VCaP (cell line): ENCODE results near the gene C10orf90.

ENCODE experiments used
- H3K27ac ChIP-seq: fragments of 450-650 bp; 2 replicates; pipeline ENCODE4 v1.5.1; 2017
- TF ChIP-seq, protein P1 (sequence below): fragments of 450-650 bp; conservative IDR thresholded peaks from 2 replicates; pipeline ENCODE4 v1.5.1; 2017; ENCODE audit warnings: mild to moderate bottlenecking, moderate library complexity

C10orf90 gene

DNA sequence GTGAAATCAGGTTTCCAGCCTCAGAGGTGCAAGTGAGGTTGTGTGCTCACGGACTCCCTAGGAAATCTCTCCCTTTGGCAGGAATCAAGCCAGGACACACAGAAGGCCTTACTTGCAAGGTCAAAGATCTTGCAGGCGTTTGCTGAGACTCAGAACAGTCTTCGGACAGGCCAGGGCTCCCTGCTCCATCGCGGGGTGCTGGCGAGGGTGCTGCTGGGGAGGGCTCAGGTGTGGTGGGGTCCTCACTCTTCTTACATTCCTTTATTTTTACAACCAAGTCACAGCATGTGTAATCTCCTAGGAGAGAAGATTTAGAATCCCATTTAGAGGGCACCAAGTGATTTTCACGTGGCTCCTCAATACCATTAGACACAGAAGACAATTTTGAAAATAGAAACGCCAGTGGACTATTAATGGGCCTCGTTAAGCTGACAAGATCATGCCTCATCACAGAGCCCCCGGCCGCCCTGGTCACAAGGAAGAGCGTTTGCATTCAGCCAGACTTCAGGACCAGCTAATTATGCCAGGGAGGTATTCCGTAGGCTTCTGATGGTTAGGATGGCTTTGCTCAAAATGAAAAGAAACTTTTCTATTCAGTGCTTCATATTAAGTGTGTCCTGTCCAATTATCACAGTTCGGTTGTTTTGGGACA, 209.1 kb downstream of the C10orf90 start:
- no peak overlapping the region for H3K27ac ChIP-seq
- TF ChIP-seq, protein P1, sequence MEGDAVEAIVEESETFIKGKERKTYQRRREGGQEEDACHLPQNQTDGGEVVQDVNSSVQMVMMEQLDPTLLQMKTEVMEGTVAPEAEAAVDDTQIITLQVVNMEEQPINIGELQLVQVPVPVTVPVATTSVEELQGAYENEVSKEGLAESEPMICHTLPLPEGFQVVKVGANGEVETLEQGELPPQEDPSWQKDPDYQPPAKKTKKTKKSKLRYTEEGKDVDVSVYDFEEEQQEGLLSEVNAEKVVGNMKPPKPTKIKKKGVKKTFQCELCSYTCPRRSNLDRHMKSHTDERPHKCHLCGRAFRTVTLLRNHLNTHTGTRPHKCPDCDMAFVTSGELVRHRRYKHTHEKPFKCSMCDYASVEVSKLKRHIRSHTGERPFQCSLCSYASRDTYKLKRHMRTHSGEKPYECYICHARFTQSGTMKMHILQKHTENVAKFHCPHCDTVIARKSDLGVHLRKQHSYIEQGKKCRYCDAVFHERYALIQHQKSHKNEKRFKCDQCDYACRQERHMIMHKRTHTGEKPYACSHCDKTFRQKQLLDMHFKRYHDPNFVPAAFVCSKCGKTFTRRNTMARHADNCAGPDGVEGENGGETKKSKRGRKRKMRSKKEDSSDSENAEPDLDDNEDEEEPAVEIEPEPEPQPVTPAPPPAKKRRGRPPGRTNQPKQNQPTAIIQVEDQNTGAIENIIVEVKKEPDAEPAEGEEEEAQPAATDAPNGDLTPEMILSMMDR = no peak

- H3K27ac ChIP-seq = no peak overlapping the region
- TF ChIP-seq, protein P1 = no peak
Measured at GRCh38 chr10:126459878-126460481, 210.5 kb downstream of the C10orf90 start.

- TF ChIP-seq, protein P1 = no peak
- H3K27ac ChIP-seq = no peak overlapping the region
Measured at GRCh38 chr10:126459032-126459831, 211.3 kb downstream of the C10orf90 start.

GRCh38 chr10:126458466-126458865, 212.0 kb downstream of the C10orf90 start:
- no peak overlapping the region for H3K27ac ChIP-seq
- TF ChIP-seq, protein P1 = no peak

GRCh38 chr10:126456632-126457031, 213.9 kb downstream of the C10orf90 start:
- TF ChIP-seq, protein P1 = no peak
- H3K27ac ChIP-seq = no peak overlapping the region

DNA sequence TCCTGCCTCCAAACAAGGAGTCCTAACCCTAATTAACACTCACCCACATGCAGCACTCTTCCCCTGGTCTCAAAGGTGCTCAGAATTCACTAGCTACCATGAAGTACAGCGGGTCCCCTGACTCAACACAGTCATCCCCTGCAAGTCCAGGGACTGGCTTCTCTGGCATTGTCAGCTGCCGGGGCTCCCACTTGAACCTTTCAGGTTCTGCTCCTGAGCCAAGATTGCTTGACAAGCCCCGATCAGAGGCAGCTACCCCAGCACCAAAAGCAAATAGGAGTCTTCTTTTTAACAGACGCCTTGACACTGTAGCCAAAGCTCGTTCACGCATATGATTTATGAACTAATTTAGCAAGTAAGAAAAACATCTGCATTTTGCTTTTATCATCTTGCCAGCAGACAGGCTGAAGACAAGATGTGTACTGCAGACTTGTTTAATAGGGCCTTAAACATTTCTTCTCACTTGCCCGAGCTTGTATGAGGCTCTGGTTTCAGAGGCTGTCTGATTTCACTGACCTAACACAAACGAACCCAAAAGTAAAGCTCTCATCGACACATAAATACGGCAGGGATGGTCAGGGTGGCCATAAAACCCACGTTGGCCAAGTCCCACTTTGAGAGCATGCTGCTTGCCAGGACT, 214.6 kb downstream of the C10orf90 start:
- TF ChIP-seq, protein P1 = no peak
- no peak overlapping the region for H3K27ac ChIP-seq
